GM18505 (cell line): ENCODE results near the gene PPP1CC.

Experiments
- ATAC-seq: cut with Tn5 transposase; IDR thresholded peaks from one replicate; pipeline ENCODE4 v1.9.1; 2021; ENCODE audit not compliant: unreplicated experiment
- POLR2A ChIP-seq: IDR thresholded peaks from 4 replicates; pipeline ENCODE4 v1.6.1; 2011; ENCODE audit warnings: borderline replicate concordance; ENCODE audit not compliant: insufficient read depth, insufficient read length; ENCODE audit errors: extremely low read depth

PPP1CC gene

GRCh38 chr12:110742718-110743570, at the start of gene PPP1CC:
PPP1CC (minus strand) TSS chr12:110742891; CDS start chr12:110742707, 184 bp downstream.
- peak; percentile 87 for TF ChIP-seq POLR2A

DNA sequence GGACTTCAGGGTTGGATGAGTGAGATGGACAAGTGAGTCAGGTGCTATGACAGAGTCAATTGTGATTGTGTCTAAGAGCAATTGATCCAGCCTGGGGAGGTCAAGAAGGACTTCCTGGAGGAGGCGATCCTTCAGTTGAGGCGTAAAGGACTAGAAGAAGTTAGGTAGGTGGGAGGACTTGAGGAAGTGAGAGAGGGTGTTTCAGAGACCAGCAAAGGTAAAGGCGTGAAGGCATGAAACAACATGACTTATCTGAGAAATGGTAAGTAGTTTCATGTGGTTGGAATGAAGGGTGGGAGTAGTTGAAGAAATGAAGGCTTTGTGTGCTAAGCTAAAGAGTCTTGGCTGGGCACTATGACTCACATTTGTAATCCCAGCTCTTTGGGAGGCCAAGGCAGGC, 48.9 kb upstream of the PPP1CC start:
- no peak for TF ChIP-seq POLR2A
- ATAC-seq = no peak

More at GRCh38 chr12:110742718-110743570, at the start of gene PPP1CC:
- peak; percentile 75 for ATAC-seq

DNA sequence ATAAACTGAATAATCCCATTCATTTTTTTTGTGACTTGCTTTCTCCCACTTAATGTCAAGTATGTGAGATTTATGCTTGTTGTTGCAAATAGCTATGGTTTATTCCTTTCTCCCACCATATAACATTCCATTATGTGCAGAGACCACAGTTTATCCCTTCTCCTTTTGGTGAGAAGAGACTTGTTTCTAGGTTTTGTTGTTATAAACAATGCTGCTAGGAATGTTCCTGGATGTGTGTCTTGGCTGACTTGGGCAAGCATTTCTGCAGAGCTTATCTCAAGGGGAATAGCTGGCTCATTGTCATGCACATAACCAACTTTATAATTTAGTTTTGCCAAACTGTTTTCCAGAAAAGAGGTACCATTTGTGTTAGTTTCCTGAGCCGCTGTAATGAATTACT, 47.6 kb upstream of the PPP1CC start:
- TF ChIP-seq POLR2A = no peak
- no peak for ATAC-seq

DNA sequence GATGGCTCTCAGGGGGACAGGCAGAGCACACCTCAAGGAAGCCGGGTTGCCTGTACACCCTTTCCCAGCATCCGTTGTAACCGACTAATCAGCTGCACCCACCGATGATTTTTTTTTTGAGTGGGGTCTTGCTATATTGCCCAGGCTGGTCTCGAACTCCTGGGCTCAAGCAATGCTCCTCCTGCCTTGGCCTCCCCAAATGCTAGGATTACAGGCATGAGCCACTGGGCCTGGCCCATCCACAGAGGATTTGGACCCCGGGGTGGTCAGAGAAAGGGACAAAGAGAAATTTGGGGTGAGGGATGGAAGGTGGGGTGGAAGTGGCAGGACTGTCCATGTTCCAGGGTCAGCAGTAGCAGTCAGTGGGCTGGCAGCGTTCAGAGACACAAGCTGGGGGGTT, 43.3 kb upstream of the PPP1CC start:
- ATAC-seq = no peak
- TF ChIP-seq POLR2A = no peak

DNA sequence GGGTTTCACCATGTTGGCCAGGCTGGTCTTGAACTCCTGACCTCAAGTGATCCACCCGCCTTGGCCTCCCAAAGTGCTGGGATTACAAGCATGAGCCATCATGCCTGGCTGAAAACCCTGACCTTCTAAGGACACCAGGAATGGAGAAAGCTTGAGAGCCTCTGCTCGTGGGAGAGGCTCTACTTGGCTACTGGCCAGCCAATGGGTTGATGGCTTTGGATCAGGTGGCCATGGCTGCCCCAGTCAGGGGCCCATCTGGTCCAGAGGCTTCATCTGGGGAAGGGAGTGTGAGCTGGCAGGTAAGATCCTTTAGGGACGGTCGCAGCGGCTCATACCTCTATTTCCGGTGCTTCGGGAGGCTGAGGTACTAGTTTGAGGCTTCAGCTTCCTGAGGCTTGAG, 42.5 kb upstream of the PPP1CC start:
- no peak for ATAC-seq
- no peak for TF ChIP-seq POLR2A

DNA sequence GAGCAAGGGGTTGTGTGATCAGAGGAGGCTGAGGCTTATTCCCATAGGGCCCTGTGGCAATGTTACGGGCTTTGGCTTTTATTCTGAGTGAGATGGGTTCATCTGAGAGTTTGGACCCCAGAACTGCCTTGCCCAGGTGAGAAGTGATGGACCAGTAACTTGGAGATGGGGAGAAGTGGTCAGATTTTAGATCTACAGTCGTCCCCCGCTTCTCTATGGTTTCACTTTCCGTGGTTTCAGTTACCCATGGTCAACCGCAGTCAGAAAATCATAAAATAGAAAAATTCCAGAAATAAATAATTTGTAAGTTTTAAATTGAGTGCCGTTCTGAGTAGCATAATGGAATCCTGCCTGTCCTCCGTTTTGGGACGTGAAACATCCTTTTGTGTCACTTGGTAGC, 40.2 kb upstream of the PPP1CC start:
- TF ChIP-seq POLR2A = no peak
- no peak for ATAC-seq

DNA sequence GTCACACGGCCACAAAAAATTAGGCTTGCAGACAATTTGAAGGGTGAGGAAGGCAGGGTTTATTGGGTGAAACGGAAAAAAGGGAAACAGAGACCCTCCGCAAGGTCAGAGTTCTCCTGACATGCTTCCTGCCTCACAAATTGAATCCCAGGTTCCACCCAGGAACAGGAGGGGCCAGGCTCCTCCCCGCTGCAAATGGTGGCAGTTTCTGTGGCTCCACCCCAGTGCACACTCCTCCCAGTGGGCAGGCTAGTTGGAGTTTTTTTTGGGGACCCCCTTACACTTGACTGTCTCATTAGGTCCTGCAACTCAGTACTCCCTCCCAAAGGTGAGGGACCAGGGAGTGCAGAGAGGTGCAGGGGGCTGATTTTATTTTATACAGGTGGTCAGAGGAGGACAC, 39.4 kb upstream of the PPP1CC start:
- ATAC-seq = no peak

DNA sequence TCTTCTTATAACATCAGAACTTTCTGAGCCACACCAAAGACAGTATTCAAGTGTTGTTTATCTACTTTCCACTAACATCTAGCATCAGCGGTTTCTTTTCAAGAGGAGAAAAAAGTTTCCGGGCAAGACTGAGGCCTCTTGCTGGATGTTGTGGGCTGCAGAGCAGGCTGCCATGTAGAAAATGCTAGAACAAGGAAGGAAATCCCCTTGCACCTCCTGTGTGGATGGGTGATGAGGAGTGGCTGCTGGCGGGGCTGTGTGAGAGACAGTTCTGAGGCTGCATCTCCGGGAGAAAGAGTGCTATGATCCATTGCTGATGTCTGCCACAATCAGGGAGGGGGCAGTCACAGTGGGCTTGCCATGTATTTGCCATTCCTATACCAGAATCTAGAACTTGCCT, 37.8 kb upstream of the PPP1CC start:
- no peak for TF ChIP-seq POLR2A
- ATAC-seq = no peak

More for the DNA sequence above, 39.4 kb upstream of the PPP1CC start:
- TF ChIP-seq POLR2A = no peak

DNA sequence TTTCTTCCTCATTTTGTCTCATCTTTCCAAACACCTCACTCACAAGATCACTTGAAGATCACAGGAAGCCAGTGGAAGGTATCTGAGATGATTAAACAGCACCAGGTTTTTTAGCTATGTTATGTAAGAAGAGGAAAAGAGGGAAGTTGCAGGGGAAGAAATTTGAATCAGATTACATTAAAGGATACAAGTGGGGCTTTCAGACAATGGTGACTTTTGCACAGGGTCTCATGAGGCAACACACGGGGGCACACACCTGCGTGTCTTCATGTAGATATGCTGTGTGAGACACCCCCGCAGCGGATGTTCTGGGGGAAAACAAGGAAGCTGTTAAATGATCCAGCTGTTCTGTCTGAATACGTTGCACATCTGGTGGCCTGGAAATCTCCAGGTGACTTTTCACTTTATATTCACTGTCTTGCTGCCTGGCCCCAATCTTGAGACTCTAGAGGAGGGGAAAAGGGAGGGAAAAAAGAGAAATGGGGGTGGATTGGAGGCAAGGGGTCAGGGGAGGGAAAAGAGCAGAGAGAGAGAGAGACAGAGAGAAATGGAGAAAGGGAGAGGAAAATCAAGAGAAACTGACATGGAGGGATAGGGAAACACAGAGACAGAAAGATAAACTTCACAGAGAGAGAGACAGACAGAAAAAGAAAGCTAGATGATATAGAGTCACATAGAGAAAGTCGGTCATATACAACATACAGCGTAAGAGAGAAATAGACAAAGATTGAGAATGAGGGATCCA, 36.3 kb upstream of the PPP1CC start:
- ATAC-seq = no peak
- no peak for TF ChIP-seq POLR2A

- TF ChIP-seq POLR2A = no peak
- ATAC-seq = peak; percentile 91
These were observed 33.7 kb upstream of the PPP1CC start for GRCh38 chr12:110776410-110776809.

- no peak for ATAC-seq
- TF ChIP-seq POLR2A = no peak
These were observed 33.3 kb upstream of the PPP1CC start for GRCh38 chr12:110775997-110776396.

GRCh38 chr12:110774824-110775223, 32.1 kb upstream of the PPP1CC start:
- ATAC-seq = no peak

GRCh38 chr12:110768960-110769359, 26.3 kb upstream of the PPP1CC start:
- TF ChIP-seq POLR2A = no peak
- ATAC-seq = no peak

More at GRCh38 chr12:110774824-110775223, 32.1 kb upstream of the PPP1CC start:
- no peak for TF ChIP-seq POLR2A

DNA sequence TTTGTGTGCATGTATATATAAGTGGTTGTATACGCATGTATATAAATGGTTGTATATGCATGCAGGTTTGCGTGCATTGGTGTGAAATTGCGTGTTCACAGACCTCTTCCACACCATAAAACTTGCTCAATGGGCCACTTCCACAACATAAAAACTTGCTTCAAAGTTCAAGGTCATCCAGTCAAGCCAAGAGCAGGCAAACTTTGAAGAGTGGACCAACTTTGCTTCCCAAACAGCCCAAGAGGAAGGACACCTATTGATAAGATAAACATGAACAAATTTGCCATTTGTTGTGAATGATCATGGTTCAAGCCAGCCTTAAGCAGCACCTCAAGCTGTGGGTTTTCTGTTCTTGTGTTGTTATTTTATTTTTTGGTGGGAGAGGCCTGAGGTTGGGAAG, 25.2 kb upstream of the PPP1CC start:
- ATAC-seq = no peak
- TF ChIP-seq POLR2A = no peak
